Transverse colon (tissue), 3 donors: ENCODE data around the gene CCDC141.

Source experiments
- CTCF ChIP-seq, 5 experiments: fragments of 200-600 bp in 3 of 5; fragments of 450-650 bp in 2 of 5; sonication (generic) in 3 of 5; IDR thresholded peaks; 1 replicate in 2 of 5; 2 replicates in 3 of 5; pipeline ENCODE4 v1.5.1; 2016 to 2017; ENCODE audit warnings: antibody characterized with exemption in 5 of 5, inconsistent platforms in 3 of 5, mild to moderate bottlenecking in 2 of 5, moderate library complexity in 1 of 5
- POLR2A ChIP-seq: fragments of 450-650 bp; IDR thresholded peaks from one replicate; pipeline ENCODE4 v1.6.1; 2016; ENCODE audit warnings: antibody characterized with exemption, mild to moderate bottlenecking, moderate library complexity

GRCh38 chr2:178811045-178811444 lies 238.9 kb downstream of the CCDC141 start:
- TF ChIP-seq CTCF (IDR thresholded peaks at IDR 0.05) (no peak), POLR2A (no peak)
